Bronchial epithelial cell (primary cell): ENCODE results near the gene CAMK1G. TPM values are rescaled to one million over a fixed set of nuclear protein-coding genes. Genes with fewer than 3 reads are reported as not detected.

Source experiments
- DNase-seq: peaks from one replicate; pipeline ENCODE4 v3.0.0-alpha.2; 2010; ENCODE audit warnings: low read depth
- FAIRE-seq: peaks from 2 replicates; lab custom pipeline; 2011; peaks lifted over from hg19 to GRCh38; lab: Jason Lieb, UNC
- H3K27me3 ChIP-seq: 2 replicates; pipeline ENCODE4 v1.5.1; 2011; ENCODE audit warnings: low read length; ENCODE audit not compliant: control insufficient read depth, insufficient read depth
- H3K36me3 ChIP-seq: 2 replicates; pipeline ENCODE4 v1.5.1; 2011; ENCODE audit warnings: low read length; ENCODE audit not compliant: control insufficient read depth, insufficient read depth
- H3K4me3 ChIP-seq: 2 replicates; pipeline ENCODE4 v1.5.1; 2011; ENCODE audit warnings: mild to moderate bottlenecking, low read depth, low read length, control low read depth
- CTCF ChIP-seq: IDR thresholded peaks from 2 replicates; pipeline ENCODE4 v1.5.1; 2011; ENCODE audit warnings: mild to moderate bottlenecking, moderate library complexity, low read length, control low read depth, inconsistent platforms; ENCODE audit not compliant: insufficient read depth, severe bottlenecking
- total RNA-seq: library from RNA; depleted of rRNA; stranded (reverse); fragments of >200 nt; gene quantifications from 2 replicates; pipeline ENCODE4 v1.2.1, GENCODE V29; 2014

Gene CAMK1G
- total RNA-seq, 1 donor from 2014 or later, result not detected

GRCh38 chr1:209618756-209619420 lies 35.4 kb downstream of the CAMK1G start:
- H3K4me3 ChIP-seq, result no peak overlapping the region
- FAIRE-seq (peak; percentile 64), DNase-seq (no peak)
- no peaks in the 10 kb centered on the region for H3K27me3 ChIP-seq
- TF ChIP-seq CTCF, result no peak
- peaks cover 65% of the 10 kb centered on the region for H3K36me3 ChIP-seq

GRCh38 chr1:209619696-209620486 lies 36.4 kb downstream of the CAMK1G start:
- FAIRE-seq (no peak), DNase-seq (no peak)
- peaks cover 72% of the 10 kb centered on the region for H3K36me3 ChIP-seq
- H3K27me3 ChIP-seq, result no peaks in the 10 kb centered on the region
- TF ChIP-seq CTCF, result no peak
- H3K4me3 ChIP-seq, result no peak overlapping the region

GRCh38 chr1:209620487-209620884 lies 37.0 kb downstream of the CAMK1G start:
- TF ChIP-seq CTCF, result no peak
- FAIRE-seq (no peak), DNase-seq (peak; percentile 71)
- peaks cover 77% of the 10 kb centered on the region for H3K36me3 ChIP-seq
- no peaks in the 10 kb centered on the region for H3K27me3 ChIP-seq
- H3K4me3 ChIP-seq, result no peak overlapping the region

DNA sequence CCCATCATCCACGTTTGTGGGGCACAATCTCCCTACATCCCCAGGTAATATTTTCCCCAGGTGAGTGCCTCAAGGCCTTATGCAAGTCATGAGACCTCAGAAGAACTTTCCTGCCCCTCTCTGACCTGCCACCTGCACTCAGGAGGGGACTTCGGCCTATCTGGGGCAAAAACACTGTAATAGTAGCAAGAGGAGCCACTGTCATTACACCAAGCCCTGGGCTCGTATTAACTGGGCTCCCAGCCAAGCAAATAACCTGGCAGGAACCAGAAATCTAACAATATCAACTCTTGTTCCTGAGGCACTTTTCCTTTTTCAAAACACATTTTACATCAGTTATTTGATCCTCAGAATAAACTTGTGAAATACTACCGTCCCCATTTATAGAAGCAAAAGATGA lies 37.8 kb downstream of the CAMK1G start:
- TF ChIP-seq CTCF, result no peak
- FAIRE-seq, result no peak
- no peak for DNase-seq
- Histone ChIP-seq H3K27me3 (no peaks in the 10 kb centered on the region), H3K36me3 (peaks cover 82% of the 10 kb centered on the region), H3K4me3 (no peak overlapping the region)

DNA sequence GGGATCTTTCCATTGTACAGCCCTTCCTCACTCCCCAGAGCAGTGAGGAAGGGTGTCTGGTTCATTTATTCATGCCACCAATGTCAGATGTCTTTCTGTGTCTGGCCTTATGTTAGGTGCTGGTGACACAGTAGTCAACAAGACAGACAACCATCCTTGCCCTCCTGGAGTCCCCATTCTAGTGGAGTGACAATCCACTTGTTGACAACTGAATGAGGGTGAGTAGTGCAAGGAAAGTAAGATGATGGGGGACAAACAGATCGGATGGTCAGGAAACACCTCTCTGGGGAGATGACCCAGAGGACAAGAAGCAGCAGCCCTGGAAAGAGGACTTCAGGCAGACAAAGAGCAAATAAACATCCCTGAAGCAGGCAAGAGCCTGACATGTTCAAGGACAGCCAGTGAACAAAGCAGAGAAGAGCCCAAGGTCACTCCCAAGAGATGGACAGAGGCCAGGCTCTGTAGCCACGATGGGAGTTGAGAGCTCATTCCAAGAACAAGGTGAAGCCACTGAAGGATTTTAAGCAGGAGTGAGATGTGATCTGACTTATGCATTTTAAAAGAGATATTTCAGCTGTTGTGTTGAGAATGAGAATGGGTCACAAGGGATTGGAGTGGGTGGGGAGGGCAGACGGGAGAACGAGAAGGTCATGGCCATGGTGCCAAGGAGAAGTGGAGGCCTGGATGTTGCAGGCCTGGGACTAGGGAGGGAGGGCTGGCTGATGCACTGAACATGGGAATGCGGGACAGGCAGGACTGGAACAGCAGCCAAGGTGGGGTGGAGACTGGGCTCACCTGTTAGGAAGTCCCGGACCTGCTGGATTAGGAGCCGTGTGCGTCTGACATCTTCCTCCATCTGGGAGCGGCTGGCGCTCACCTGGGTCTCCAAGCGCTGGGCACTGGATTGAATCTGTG lies 38.5 kb downstream of the CAMK1G start:
- DNase-seq, result no peak
- Histone ChIP-seq H3K36me3 (peaks cover 82% of the 10 kb centered on the region), H3K4me3 (no peak overlapping the region), H3K27me3 (no peaks in the 10 kb centered on the region)
- TF ChIP-seq CTCF, result no peak
- peak; percentile 60 for FAIRE-seq
